Stimulated activated CD4-positive, alpha-beta T cell treated with anti-CD3 and anti-CD28 coated beads, Interleukin-4, amount 100 ng/mL, for 1 hour (primary cell): ENCODE measurements around the gene TOMM40.
"Not testable (repeated sequence)": the region's sequence is repeated elsewhere in the genome, so short reads cannot be mapped to it uniquely, and the experiment has no call there.

Source experiments
- DNase-seq: peaks from one replicate; pipeline ENCODE4 v3.0.0-alpha.2; 2020

The TOMM40 gene

GRCh38 chr19:44900328-44901244 lies 9.5 kb downstream of the TOMM40 start:
- no peak for DNase-seq

- DNase-seq, result no peak
These were observed 12.2 kb downstream of the TOMM40 start for GRCh38 chr19:44903216-44903601.

DNA sequence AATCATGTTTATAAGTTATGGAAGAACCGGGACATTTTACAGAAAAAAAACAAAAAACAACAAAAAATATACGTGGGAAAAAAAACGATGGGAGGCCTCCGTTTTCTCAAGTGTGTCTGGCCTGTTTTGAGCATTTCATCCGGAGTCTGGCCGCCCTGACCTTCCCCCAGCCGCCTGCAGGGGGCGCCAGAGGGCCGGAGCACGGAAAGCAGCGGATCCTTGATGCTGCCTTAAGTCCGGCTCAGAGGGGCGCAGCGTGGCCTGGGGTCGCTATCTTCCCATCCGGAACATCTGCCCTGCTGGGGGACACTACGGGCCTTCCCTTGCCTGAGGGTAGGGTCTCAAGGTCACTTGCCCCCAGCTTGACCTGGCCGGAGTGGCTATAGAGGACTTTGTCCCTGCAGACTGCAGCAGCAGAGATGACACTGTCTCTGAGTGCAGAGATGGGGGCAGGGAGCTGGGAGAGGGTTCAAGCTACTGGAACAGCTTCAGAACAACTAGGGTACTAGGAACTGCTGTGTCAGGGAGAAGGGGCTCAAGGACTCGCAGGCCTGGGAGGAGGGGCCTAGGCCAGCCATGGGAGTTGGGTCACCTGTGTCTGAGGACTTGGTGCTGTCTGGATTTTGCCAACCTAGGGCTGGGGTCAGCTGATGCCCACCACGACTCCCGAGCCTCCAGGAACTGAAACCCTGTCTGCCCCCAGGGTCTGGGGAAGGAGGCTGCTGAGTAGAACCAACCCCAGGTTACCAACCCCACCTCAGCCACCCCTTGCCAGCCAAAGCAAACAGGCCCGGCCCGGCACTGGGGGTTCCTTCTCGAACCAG lies 12.8 kb downstream of the TOMM40 start:
- peak; percentile 79 for DNase-seq

- peak; percentile 17 for DNase-seq
These were observed 13.5 kb downstream of the TOMM40 start for GRCh38 chr19:44904426-44904994.

- no peak for DNase-seq
These were observed 14.5 kb downstream of the TOMM40 start, which contains the start of gene APOE for GRCh38 chr19:44905437-44906160. Gene APOE (plus strand): TSS chr19:44905796. CDS start chr19:44906625, 829 bp downstream.

GRCh38 chr19:44907613-44908012 lies 16.6 kb downstream of the TOMM40 start:
- DNase-seq, result no peak

DNA sequence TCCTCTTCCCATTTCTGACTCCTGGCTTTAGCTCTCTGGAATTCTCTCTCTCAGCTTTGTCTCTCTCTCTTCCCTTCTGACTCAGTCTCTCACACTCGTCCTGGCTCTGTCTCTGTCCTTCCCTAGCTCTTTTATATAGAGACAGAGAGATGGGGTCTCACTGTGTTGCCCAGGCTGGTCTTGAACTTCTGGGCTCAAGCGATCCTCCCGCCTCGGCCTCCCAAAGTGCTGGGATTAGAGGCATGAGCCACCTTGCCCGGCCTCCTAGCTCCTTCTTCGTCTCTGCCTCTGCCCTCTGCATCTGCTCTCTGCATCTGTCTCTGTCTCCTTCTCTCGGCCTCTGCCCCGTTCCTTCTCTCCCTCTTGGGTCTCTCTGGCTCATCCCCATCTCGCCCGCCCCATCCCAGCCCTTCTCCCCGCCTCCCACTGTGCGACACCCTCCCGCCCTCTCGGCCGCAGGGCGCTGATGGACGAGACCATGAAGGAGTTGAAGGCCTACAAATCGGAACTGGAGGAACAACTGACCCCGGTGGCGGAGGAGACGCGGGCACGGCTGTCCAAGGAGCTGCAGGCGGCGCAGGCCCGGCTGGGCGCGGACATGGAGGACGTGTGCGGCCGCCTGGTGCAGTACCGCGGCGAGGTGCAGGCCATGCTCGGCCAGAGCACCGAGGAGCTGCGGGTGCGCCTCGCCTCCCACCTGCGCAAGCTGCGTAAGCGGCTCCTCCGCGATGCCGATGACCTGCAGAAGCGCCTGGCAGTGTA lies 17.2 kb downstream of the TOMM40 start:
- no peak for DNase-seq

DNA sequence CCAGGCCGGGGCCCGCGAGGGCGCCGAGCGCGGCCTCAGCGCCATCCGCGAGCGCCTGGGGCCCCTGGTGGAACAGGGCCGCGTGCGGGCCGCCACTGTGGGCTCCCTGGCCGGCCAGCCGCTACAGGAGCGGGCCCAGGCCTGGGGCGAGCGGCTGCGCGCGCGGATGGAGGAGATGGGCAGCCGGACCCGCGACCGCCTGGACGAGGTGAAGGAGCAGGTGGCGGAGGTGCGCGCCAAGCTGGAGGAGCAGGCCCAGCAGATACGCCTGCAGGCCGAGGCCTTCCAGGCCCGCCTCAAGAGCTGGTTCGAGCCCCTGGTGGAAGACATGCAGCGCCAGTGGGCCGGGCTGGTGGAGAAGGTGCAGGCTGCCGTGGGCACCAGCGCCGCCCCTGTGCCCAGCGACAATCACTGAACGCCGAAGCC lies 17.8 kb downstream of the TOMM40 start:
- no peak for DNase-seq

GRCh38 chr19:44909775-44910174 lies 18.7 kb downstream of the TOMM40 start:
- no peak for DNase-seq

DNA sequence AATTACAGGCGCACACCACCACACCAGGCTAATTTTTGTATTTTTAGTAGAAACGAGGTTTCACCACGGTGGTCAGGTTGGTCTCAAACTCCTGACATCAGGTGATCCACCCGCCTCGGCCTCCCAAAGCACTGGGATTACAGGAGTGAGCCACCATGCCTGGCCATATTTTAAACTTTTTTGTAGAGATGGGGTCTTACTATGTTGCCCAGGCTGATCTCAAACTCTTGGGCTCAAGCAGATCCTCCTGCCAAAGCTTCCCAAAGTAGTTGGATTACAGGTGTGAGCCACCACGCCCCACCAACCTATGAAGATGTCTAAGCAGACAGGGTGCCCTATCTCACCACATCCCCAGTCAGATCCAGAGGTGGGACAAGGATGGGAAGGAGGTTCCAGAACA lies 20.8 kb downstream of the TOMM40 start:
- DNase-seq, result not testable (repeated sequence)

GRCh38 chr19:44912854-44913253 lies 21.8 kb downstream of the TOMM40 start:
- no peak for DNase-seq

GRCh38 chr19:44913512-44914432 lies 22.7 kb downstream of the TOMM40 start:
- not testable (repeated sequence) for DNase-seq

- DNase-seq, result peak; percentile 72
These were observed 23.6 kb downstream of the TOMM40 start, which contains the start of gene APOC1 for GRCh38 chr19:44914433-44915206. Gene APOC1 (plus strand): TSS chr19:44914608. CDS start chr19:44914892, 284 bp downstream.

GRCh38 chr19:44924243-44924725 lies 33.2 kb downstream of the TOMM40 start:
- DNase-seq, result no peak

DNA sequence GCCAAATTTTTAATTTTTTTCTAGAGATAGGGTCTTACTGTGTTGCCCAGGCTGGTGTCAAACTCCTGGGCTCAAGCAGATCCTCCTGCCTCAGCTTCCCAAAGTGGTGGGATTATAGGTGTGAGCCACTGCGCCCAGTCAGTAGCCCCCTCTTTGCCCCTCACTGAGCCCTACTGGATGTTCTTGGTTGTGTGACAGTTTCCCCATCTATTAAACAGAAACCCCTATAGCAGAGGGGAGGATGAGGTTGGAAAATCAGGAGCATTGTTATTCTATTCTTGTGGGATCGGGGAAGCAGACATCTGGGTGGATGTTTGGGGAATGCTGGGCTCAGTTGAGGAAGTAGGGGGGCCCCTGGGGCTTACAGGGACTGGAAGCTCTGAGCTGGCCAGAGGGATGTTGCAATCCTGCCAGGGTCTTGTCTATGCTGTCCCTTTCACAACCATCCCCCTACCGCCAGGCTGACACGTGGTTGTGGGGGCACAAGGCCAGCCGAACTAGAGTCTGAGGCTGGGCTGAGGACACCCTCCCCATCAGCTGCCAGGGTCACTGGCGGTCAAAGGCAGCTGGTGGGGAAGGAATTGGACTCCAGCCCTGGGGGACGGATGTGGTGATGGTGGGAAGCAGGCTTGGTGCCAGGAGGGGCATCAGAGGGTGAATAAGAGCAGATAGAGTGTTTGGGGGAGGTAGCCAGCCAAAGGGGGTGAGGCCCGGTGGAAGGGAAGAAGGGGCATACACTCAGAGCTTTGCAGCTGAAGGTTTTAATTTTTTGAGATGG lies 34.2 kb downstream of the TOMM40 start:
- no peak for DNase-seq

GRCh38 chr19:44926245-44927077 lies 35.4 kb downstream of the TOMM40 start:
- not testable (repeated sequence) for DNase-seq

GRCh38 chr19:44927746-44928145 lies 36.7 kb downstream of the TOMM40 start:
- no peak for DNase-seq

- DNase-seq, result no peak
These were observed 39.0 kb downstream of the TOMM40 start for GRCh38 chr19:44930088-44930487.
